ENCODE data around the gene POU2AF1.

Gene POU2AF1

DNA sequence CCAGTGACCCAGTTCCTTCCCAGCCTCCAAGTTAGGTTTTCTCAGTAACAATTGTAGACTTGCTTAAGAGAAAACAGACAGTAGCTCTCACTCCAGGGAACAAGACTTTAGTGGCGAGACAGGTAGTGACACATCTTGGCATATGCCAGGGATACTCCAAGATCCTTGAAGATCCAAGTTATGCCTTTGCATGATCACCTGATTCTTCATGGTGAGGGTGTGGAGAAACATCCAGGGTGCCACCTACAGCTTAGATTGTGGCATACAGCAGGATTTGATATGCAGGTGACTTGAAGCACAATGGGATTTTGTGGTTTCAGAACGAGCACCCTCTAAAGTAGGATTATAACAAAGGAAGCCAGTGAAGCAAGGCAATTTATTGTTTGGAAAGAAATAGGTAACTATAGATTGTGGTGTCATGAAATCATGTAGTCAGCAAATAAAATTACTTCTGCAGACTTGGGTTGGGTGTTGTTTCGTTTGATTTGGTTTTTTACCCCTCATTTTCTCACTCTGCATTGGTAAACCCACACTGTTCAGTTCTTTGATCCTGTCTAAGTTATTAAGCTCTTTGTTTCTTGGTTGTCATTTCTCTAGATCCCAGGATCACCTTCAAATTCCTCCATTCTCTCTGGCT is 71.5 kb downstream of the POU2AF1 start:
- DNase-seq (ENCODE audit: low spot score), result no peak
- TF ChIP-seq, protein P1, sequence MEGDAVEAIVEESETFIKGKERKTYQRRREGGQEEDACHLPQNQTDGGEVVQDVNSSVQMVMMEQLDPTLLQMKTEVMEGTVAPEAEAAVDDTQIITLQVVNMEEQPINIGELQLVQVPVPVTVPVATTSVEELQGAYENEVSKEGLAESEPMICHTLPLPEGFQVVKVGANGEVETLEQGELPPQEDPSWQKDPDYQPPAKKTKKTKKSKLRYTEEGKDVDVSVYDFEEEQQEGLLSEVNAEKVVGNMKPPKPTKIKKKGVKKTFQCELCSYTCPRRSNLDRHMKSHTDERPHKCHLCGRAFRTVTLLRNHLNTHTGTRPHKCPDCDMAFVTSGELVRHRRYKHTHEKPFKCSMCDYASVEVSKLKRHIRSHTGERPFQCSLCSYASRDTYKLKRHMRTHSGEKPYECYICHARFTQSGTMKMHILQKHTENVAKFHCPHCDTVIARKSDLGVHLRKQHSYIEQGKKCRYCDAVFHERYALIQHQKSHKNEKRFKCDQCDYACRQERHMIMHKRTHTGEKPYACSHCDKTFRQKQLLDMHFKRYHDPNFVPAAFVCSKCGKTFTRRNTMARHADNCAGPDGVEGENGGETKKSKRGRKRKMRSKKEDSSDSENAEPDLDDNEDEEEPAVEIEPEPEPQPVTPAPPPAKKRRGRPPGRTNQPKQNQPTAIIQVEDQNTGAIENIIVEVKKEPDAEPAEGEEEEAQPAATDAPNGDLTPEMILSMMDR (conservative IDR thresholded peaks at IDR 0.05; ENCODE audit: low read depth), result no peak
- no peak overlapping the region for H3K27ac ChIP-seq
- POLR2A ChIA-PET (ENCODE audit: low non-redundant PET), result no interaction called here
- CTCF ChIA-PET, result interaction anchor here (0.6 kb wide), 2 partner anchors 28 to 1250 kb away, joined by 3 to 4 read pairs; no protein-coding TSS in a partner anchor

DNA sequence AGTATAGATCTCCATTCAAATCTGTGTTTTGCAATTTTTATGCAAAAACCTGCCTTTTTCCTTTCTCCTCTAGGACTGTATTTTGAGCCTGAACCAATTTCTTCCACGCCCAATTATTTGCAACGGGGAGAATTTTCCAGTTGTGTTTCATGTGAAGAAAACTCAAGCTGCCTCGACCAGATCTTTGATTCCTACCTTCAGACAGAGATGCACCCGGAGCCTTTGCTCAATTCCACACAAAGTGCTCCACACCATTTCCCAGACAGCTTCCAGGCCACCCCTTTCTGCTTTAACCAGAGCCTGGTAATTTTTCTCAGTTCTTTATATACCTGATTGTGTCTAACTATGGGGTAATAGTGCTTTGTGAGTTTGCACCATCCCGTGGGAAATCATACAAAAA is 72.8 kb downstream of the POU2AF1 start:
- CTCF ChIA-PET, result no interaction called here
- no peak for DNase-seq (ENCODE audit: low spot score)
- POLR2A ChIA-PET (ENCODE audit: low non-redundant PET), result no interaction called here
- TF ChIP-seq, protein P1 (conservative IDR thresholded peaks at IDR 0.05; ENCODE audit: low read depth), result no peak
- H3K27ac ChIP-seq, result no peak overlapping the region

DNA sequence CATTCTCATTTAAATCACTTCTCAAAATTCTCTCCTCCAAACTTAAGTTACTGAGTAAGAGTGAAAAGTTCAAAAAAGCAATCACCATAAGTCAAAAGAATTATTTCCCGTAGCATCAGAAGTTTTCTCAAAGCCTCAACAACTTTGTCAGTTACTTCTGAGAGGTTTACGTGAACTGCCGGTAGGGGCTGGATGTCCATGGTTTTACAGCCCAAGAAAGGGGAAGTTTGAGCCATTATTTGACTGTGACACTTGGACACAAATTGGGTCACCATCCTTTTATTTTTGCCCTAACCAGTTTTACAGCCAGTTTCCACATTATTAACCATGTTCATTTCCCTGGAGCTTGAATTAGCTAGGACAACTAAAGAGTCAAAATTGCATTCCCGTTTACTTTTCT is 73.2 kb downstream of the POU2AF1 start:
- DNase-seq (ENCODE audit: low spot score), result no peak
- TF ChIP-seq, protein P1 (conservative IDR thresholded peaks at IDR 0.05; ENCODE audit: low read depth), result no peak
- ChIA-PET CTCF (no interaction called here), POLR2A (ENCODE audit: low non-redundant PET) (no interaction called here)
- no peak overlapping the region for H3K27ac ChIP-seq

DNA sequence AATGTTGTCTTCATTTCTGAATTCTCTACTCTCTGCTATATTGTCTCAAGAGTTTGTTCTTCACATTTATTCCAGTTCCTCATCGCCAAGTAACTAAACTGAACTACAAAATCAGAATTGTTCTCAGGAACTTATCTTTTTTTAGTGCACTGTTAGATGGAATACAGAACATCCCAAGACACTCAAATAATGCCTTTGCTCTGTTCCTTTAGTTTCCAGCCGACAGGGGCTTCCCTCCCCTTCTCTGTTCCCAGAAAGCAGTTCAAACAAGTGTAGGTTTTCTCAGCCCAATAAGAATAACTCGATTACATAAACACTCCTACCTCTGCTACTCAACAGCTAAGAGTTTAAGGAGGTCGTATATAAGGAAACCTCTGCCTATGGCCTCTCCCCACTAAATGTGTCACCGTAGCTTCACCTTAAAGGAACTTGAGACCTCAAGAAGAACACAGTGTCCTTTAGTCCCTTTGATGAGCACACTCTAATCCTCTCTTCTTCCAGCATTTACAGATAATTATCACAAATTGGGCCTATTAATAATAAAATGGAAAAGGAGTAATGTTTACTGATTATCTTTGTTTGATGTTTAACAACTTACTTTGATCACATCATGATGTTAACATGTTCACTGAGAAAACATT is 73.8 kb downstream of the POU2AF1 start:
- ChIA-PET POLR2A (ENCODE audit: low non-redundant PET) (no interaction called here), CTCF (no interaction called here)
- H3K27ac ChIP-seq, result no peak overlapping the region
- no peak for DNase-seq (ENCODE audit: low spot score)
- TF ChIP-seq, protein P1 (conservative IDR thresholded peaks at IDR 0.05; ENCODE audit: low read depth), result no peak

DNA sequence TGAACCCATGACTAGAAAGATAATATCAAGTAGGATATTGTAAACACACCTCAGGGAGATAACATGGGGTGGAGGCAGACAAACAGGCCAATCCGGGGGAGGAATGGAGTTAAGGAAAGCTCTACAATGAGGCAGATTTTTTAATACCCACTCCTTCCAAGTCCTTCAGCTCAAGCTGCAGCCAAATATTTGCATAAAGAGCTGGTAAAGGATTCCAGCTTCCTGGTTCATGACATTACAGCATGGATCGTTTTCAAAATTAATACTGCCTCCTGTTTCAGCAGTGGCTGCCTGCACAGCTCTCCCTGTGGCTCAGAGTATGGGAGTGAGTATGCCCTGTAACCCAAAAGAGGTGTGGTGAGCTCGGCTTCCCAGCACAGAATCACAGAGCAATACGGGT is 75.6 kb downstream of the POU2AF1 start:
- ChIA-PET CTCF (interaction anchor here (0.6 to 1.1 kb wide), 2 partner anchors 58 to 126 kb away, joined by 3 to 4 read pairs; no protein-coding TSS in a partner anchor), POLR2A (ENCODE audit: low non-redundant PET) (no interaction called here)
- H3K27ac ChIP-seq, result no peak overlapping the region
- TF ChIP-seq, protein P1 (conservative IDR thresholded peaks at IDR 0.05; ENCODE audit: low read depth), result no peak
- no peak for DNase-seq (ENCODE audit: low spot score)

DNA sequence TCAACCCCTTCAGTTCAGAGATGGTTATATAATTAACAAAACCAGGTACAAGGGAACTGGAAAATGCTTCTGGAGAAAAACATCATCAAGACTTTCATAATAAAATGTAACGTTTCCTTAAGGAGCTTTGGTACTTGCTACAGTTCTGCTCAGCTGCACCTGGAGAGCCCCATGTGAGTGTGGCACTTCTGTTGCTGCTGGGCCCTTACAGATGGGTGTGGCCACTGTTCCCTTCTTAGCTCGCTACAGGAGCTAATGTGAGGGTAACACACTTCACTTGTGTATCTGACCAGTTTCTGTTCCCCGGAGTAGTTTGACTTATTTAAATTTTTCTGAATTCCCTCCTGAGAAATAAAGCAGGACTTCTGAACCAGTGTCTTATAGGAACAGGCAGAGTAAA is 76.8 kb downstream of the POU2AF1 start:
- CTCF ChIA-PET, result no interaction called here
- no peak for DNase-seq (ENCODE audit: low spot score)

More for the DNA sequence above, 76.8 kb downstream of the POU2AF1 start:
- H3K27ac ChIP-seq, result no peak overlapping the region
- POLR2A ChIA-PET (ENCODE audit: low non-redundant PET), result no interaction called here
- TF ChIP-seq, protein P1 (conservative IDR thresholded peaks at IDR 0.05; ENCODE audit: low read depth), result no peak

All from RWPE1 (cell line).